Parathyroid adenoma (tissue), 2 donors: ENCODE measurements around the gene REG1A.

Experiments used
- H2AFZ ChIP-seq: fragments of 300-600 bp; sonication (generic); one replicate; pipeline ENCODE4 v1.7.0; 2017; ENCODE audit warnings: antibody characterized with exemption, mild to moderate bottlenecking
- H3K27ac ChIP-seq: fragments of 300-600 bp; sonication (generic); one replicate; pipeline ENCODE4 v1.7.0; 2017
- H3K27me3 ChIP-seq: fragments of 300-600 bp; sonication (generic); one replicate; pipeline ENCODE4 v1.7.0; 2017; ENCODE audit warnings: low read length; ENCODE audit not compliant: control insufficient read depth, insufficient read depth
- H3K36me3 ChIP-seq: fragments of 300-600 bp; sonication (generic); one replicate; pipeline ENCODE4 v1.7.0; 2017; ENCODE audit warnings: low read length; ENCODE audit not compliant: control insufficient read depth, insufficient read depth
- H3K4me1 ChIP-seq: fragments of 300-600 bp; sonication (generic); one replicate; pipeline ENCODE4 v1.7.0; 2017; ENCODE audit warnings: control low read depth
- H3K4me2 ChIP-seq: fragments of 300-600 bp; sonication (generic); one replicate; pipeline ENCODE4 v1.7.0; 2017; ENCODE audit warnings: low read length
- H3K4me3 ChIP-seq: fragments of 300-600 bp; sonication (generic); one replicate; pipeline ENCODE4 v1.7.0; 2017; ENCODE audit warnings: low read depth, low read length
- H3K79me2 ChIP-seq: fragments of 300-600 bp; sonication (generic); one replicate; pipeline ENCODE4 v1.7.0; 2017; ENCODE audit warnings: control low read depth
- H3K9ac ChIP-seq: fragments of 300-600 bp; sonication (generic); one replicate; pipeline ENCODE4 v1.7.0; 2017; ENCODE audit warnings: mild to moderate bottlenecking
- H3K9me3 ChIP-seq: fragments of 300-600 bp; sonication (generic); one replicate; pipeline ENCODE4 v1.7.0; 2017; ENCODE audit warnings: low read length; ENCODE audit not compliant: control insufficient read depth
- TF ChIP-seq, protein P1 (sequence below): fragments of 300-600 bp; sonication (generic); IDR thresholded peaks from one replicate; pipeline ENCODE4 v1.7.0; 2017; ENCODE audit warnings: antibody characterized with exemption, mild to moderate bottlenecking
- donor health status: primary hyperparathyroidism.

REG1A gene

GRCh38 chr2:79105259-79105658 lies 15.0 kb upstream of the REG1A start:
- no peaks in the 10 kb centered on the region for H3K36me3 ChIP-seq
- no peak overlapping the region for H2AFZ ChIP-seq
- H3K27ac ChIP-seq: no peak overlapping the region
- H3K4me1 ChIP-seq: no peaks in the 10 kb centered on the region
- TF ChIP-seq, protein P1, sequence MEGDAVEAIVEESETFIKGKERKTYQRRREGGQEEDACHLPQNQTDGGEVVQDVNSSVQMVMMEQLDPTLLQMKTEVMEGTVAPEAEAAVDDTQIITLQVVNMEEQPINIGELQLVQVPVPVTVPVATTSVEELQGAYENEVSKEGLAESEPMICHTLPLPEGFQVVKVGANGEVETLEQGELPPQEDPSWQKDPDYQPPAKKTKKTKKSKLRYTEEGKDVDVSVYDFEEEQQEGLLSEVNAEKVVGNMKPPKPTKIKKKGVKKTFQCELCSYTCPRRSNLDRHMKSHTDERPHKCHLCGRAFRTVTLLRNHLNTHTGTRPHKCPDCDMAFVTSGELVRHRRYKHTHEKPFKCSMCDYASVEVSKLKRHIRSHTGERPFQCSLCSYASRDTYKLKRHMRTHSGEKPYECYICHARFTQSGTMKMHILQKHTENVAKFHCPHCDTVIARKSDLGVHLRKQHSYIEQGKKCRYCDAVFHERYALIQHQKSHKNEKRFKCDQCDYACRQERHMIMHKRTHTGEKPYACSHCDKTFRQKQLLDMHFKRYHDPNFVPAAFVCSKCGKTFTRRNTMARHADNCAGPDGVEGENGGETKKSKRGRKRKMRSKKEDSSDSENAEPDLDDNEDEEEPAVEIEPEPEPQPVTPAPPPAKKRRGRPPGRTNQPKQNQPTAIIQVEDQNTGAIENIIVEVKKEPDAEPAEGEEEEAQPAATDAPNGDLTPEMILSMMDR: no peak
- H3K4me2 ChIP-seq: no peak overlapping the region
- H3K9me3 ChIP-seq: no peaks in the 10 kb centered on the region
- H3K27me3 ChIP-seq: no peaks in the 10 kb centered on the region
- no peak overlapping the region for H3K9ac ChIP-seq
- no peaks in the 10 kb centered on the region for H3K79me2 ChIP-seq
- H3K4me3 ChIP-seq: no peak overlapping the region

DNA sequence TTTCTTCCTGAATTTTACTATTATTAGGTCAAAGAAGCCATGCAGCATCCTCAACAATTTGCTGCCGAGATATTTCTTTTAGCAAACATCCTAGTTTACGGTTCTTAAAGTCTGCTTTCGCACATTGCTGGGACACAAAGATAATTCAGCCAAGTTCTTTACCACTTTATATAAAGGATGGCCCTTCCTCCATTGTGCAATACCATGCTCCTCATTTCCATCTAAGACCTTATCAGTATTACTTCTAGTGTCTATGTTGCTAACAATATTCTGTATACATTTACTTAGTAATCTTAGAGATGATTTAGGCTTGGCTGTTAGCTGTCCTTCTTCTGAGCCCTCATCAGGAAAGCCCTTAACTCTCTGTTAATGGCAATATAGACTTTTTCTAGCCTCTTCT lies 8.0 kb upstream of the REG1A start:
- Histone ChIP-seq H3K4me1 (no peaks in the 10 kb centered on the region), H3K27me3 (no peaks in the 10 kb centered on the region), H3K9me3 (no peaks in the 10 kb centered on the region), H3K4me3 (no peak overlapping the region), H3K79me2 (no peaks in the 10 kb centered on the region), H3K9ac (no peak overlapping the region), H3K4me2 (no peak overlapping the region), H2AFZ (no peak overlapping the region), H3K36me3 (no peaks in the 10 kb centered on the region), H3K27ac (no peak overlapping the region)
- TF ChIP-seq, protein P1: no peak

- H3K36me3 ChIP-seq: no peaks in the 10 kb centered on the region
- no peak overlapping the region for H3K27ac ChIP-seq
- H3K27me3 ChIP-seq: no peaks in the 10 kb centered on the region
- TF ChIP-seq, protein P1: no peak
- H3K9me3 ChIP-seq: no peaks in the 10 kb centered on the region
- no peak overlapping the region for H2AFZ ChIP-seq
- H3K4me2 ChIP-seq: no peak overlapping the region
- no peaks in the 10 kb centered on the region for H3K4me1 ChIP-seq
- no peak overlapping the region for H3K9ac ChIP-seq
- no peak overlapping the region for H3K4me3 ChIP-seq
- H3K79me2 ChIP-seq: no peaks in the 10 kb centered on the region
These were observed 5.3 kb upstream of the REG1A start for GRCh38 chr2:79114797-79115494.

- no peak overlapping the region for H3K27ac ChIP-seq
- TF ChIP-seq, protein P1: no peak
- H3K4me2 ChIP-seq: no peak overlapping the region
- H3K79me2 ChIP-seq: no peaks in the 10 kb centered on the region
- no peaks in the 10 kb centered on the region for H3K9me3 ChIP-seq
- H3K36me3 ChIP-seq: no peaks in the 10 kb centered on the region
- H3K4me1 ChIP-seq: no peaks in the 10 kb centered on the region
- H3K4me3 ChIP-seq: no peak overlapping the region
- no peaks in the 10 kb centered on the region for H3K27me3 ChIP-seq
- no peak overlapping the region for H3K9ac ChIP-seq
- no peak overlapping the region for H2AFZ ChIP-seq
These were observed 3.0 kb upstream of the REG1A start for GRCh38 chr2:79116997-79117928.
